Skeletal muscle cell (primary cell): ENCODE measurements around the gene SKA2.
A peak's percentile ranks its signal among the peaks of the same experiment; 100 is the strongest.
"Not testable (repeated sequence)": the region's sequence is repeated elsewhere in the genome, so short reads cannot be mapped to it uniquely, and the experiment has no call there.

Source experiments
- DNase-seq: peaks from one replicate; pipeline ENCODE4 v3.0.0-alpha.2; 2010; ENCODE audit warnings: low read depth
- H3K4me3 ChIP-seq: 2 replicates; pipeline ENCODE4 v1.5.1; 2011; ENCODE audit warnings: low read depth, mild to moderate bottlenecking, control low read depth, low read length, moderate library complexity

SKA2 gene

DNA sequence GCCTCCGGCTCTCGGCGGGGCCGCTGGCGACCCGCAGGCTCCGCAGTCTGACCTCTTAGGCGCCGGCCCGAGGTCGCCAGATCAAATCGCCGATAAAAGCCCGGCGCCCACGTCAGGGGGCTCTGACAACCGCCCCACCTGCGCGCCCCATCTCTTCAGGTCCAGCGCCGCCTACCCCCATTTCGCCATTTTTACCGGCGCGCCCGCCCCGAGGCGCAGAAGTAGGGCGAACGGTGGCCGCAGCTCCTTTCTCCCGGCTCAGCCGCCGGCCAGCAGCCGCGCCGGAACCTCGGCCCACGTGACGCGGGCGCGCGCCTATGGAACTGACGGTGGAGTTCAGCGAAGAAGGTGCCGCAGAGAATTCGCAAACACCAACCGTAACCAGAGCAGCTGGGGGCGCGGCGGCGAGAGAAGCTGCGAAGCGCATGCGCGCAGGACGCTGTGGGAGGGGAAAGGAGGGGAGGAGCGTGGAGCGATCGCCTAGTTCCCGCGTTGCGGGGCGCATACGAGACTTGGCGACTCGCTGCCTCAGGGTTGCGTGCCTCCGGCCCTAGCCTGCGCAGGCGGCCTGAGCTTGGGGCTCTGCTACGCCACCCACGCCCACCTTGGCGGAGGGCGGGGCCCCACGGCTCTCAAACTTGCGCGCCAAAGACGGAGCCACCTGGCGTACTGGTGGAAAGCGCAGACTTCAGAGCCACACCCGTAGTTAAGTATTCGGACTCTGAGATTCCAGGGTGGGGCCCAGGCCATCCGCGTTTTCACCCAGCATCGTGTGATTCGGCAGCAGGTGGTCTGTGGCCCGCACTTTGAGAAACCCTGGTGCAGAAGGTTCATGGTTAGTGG lies 48.3 kb downstream of the SKA2 start, which contains the start of gene TRIM37:
TSS of gene TRIM37 (minus strand) at position 418 of the 843 bp plus-strand sequence. CDS start 419 bp downstream, outside the sequence.
- DNase-seq, result peak; percentile 95
- H3K4me3 ChIP-seq, result peak within 1 kb of the TSS; percentile 90

DNA sequence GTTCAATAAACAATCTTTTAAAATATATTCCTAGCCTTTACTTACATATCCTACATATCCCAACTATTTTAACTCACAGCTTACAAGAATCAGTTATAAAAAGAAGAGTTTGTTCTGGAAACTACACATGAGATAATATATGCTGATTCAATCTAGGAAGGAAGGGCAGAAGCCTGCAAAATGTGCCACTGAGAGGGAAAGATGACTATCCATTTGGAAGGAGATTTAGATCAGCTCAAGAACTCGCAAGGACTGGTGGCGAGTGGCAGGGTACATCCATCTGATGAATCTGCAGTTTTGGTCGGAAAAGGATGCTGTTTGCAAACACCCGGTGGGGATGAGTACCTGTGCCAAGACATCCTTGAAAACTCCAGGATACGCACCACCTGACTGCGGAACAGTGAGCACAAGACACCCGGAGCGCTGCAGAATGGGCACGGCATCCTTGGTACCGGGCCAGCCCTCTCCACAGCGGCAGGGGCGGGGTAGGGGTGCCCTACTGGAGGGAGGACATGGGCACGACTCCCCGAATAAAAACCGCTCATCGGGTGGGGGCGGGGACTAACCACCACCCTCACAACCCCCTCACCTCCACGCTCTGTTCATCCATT lies 49.0 kb downstream of the SKA2 start:
- H3K4me3 ChIP-seq, result peak overlapping the region; percentile 90
- DNase-seq, result no peak

DNA sequence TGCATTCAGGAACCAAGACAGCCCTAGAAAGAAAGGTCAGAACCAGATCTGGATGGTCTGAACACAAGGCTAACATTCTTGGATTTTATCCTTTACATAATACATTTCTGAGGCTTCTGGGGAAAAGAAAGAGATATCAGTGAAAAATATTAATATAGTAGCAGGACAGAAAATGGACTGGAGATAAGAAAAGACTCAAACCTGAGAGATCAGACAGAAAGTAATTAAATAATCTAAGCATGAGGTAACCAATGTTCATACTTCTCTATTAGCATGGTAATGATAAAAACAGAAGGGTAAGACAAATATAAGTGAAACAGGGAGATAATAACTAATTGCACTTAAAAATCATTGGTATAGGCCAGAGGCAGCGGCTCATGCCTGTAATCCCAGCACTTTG lies 53.8 kb downstream of the SKA2 start:
- DNase-seq, result no peak
- no peak overlapping the region for H3K4me3 ChIP-seq

DNA sequence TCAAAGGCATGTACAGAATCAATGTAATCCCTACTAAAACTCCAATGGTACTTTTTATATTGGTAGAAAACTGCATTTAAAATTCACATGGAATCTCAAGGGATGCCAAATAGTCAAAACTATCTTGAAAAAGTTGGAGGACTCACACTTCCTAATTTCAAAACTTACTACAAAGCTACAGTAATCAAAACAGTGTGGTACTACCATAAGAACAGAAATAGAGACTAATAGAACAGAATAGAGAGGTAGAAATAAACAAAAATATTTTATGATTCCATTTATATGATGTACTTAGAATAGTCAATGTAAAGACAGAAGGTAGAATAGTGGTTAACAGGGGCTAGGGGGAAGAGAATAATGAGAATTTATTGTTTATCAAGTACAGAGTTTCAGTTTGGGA lies 57.1 kb downstream of the SKA2 start:
- DNase-seq, result no peak
- no peak overlapping the region for H3K4me3 ChIP-seq

DNA sequence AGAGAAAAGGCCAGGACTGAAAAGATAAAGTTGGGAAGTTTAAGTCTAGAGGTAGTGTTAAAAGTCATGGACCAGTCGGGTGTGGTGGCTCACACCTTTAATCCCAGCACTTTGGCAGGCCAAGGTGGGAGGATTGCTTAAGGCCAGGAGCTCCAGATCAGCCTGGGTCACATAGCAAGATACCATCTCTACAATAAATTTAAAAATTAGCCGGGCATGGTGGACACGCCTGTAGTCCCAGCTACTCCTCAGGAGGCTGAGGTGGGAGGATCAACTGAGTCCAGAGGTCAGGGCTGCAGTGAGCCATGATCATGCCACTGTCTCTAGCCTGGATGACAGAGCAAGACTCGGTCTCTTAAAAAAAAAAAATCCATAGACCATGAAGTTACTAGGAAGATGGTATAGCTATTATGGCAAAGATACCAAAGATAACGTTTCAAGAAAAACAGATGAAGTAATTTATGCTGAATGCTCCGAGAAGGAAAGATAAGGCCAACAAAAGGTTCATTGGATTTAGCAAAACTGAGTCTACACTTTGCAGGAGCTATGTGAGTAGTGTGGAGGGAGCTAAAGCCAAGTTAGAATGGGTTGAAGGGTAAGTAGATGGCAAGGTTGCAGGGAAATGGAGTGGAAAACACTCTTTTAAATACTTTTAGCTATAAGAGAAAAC lies 60.0 kb downstream of the SKA2 start:
- H3K4me3 ChIP-seq, result no peak overlapping the region
- DNase-seq, result no peak

DNA sequence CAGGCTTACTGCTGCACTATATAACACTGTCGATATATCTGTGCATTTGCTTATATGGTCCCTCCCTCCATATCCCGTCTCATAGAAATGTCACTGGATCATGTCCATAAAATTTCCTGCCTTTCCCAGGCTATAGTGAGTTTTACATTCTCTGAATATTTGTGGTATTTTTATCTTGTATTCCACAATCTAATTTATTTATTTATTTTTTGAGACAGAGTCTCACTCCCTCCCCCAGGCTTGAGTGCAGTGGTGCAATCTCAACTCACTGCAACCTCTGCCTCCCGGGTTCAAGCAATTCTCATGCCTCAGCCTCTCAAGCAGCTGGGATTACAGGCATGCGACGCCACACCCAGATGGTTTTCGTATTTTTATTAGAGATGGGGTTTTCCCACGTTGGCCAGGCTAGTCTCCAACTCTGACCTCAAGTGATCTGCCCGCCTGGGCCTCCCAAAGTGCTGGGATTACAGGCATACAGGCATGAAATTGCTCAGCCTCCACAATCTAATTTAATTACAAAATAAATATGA lies 61.2 kb downstream of the SKA2 start:
- peak overlapping the region; percentile 7 for H3K4me3 ChIP-seq
- DNase-seq, result peak; percentile 86

DNA sequence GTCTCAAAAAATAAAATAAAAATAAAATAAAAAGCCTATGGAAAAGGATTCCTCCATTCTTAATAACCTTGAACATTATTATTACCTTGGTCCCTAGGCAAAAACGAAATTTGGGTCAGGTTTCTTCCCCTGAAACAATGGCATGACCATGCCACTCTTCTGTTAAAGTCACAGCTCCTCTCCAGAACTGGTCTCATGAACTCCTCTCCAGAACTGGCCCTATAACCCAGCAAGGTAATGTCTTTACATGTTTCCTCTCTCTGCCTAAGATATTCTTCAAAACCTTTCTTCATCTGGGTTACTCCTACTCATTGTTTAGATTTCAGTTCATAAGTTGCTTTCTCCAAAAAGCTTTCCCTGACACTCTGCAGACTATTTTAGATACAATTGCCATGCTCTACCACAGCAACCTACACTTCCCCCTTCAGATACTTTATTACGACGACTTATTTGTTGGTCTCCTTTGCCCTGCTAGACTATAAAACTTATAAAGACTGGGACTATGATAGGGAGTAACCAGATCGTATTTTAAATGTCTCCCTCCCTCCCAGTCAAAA lies 61.8 kb downstream of the SKA2 start:
- H3K4me3 ChIP-seq, result peak overlapping the region; percentile 7
- DNase-seq, result no peak

DNA sequence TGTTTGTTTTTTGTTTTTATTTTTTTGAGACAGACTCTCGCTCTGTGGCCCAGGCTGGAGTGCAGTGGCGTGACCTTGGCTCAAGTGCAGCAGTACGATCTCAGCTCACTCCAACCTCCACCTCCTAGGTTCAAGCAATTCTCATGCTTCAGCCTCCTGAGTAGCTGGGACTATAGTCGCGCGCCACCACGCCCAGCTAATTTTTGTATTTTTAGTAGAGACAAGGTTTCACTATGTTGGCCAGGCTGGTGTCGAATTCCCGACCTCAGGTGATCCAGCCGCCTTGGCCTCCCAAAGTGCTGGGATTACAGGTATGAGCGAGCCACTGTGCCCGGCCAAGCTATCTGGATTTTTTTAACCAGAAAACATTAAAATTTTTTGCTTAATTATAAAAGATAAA lies 64.4 kb downstream of the SKA2 start:
- DNase-seq, H3K4me3 ChIP-seq: not testable (repeated sequence)

DNA sequence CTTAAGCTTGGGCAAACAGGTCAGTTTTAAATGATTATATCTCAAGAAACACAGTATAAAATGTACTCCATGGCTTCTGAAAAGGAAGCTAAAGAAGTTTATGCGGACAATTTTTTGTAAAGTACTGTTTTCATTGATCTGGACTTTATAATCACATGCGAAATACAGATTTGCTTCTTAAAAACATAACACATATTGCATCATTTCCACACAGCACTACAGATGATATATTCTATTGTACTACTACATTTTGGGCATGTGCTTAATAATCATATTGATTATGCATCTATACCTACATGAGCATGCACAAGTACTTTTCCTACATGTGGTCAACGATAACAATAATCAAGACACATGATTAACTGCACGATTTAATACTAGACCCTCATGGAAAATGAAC lies 70.8 kb downstream of the SKA2 start:
- H3K4me3 ChIP-seq, result no peak overlapping the region
- no peak for DNase-seq

DNA sequence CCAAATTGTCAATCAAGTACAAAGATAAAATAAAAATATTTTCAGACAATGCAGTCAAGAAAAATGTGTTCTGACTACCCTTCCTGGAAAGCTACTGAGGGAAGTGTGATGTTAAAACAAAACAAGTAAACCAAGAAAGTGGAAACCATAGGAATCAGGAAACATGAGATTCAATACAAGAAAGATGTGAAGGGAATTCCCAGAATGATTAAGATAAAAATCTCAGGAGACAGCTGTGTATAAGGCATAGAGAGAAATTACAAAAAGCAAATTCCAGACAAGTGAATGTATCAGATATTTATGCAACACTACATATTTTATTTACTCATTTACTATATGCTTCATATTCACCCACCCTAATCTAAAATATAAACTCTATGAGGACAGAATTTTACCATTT lies 80.5 kb downstream of the SKA2 start:
- no peak for DNase-seq
- H3K4me3 ChIP-seq, result no peak overlapping the region

DNA sequence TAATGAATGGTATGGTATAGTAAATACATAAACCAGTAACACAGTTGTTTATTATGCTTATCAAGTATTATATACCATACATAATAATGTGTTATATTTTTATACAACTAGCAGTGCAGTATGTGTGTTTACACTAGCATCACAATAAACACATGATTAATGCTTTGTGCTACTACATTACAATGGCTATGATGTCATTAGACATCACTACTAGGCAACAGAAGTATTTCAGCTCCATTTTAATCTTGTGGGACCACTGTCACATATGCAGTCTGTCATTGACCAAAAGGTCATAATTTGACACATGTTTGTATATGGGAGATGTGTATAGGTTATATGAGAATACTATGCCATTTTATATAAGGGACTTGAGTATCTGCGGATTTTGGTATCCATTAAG lies 81.0 kb downstream of the SKA2 start:
- DNase-seq, result no peak
- H3K4me3 ChIP-seq, result no peak overlapping the region

DNA sequence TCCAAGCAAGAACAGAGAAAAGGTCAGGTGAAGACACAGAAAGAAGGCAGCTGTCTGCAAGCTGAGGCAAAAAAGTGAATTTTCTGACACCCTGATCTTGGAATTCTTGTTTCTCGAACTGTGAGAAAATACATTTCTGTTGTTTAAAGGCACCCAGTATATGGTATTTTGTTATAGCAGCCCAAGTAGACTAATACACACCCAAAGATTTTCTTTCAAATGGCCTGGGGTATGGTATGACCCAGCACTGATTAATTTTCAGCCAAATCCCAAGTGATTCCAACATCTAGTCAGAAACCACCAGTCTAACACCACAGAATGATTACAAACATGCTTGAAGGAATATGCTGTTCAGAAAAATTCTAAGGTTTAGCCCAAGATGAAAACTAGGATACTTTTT lies 85.1 kb downstream of the SKA2 start:
- no peak overlapping the region for H3K4me3 ChIP-seq
- no peak for DNase-seq

DNA sequence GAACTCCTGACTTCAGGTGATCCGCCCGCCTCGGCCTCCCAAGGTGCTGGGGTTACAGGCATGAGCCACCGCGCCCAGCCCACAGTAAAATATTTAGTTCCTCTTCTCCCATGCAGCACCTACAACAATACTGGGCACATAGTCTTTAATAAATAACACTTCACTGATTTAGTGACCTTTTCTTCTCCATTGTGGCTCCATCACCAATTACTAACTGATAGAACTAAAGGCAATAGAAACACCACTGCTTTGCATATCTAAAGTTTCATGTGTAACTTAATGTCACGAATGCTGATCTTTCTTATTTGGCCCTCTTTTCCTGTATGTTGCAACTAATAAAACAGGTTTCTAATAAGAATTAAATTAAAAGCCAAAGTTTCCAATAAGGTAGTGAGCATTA lies 87.2 kb downstream of the SKA2 start:
- no peak overlapping the region for H3K4me3 ChIP-seq
- no peak for DNase-seq

DNA sequence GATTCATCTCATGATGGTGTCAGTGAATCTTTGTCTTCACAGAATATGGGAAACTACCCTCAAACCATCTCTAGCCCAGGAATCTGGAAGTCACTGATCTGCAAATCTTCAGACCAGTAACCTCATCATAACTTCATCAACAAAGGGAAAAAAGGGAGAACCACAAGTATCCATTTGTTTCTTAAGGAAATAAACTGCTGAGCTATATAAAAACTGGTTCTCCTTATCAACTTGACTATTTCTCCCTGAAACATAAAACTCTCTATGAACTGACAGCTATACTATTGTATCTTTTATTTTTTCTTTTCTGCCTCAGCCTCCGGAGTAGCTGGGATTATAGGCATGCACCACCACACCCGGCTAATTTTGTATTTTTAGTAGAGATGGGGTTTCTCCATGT lies 87.6 kb downstream of the SKA2 start:
- no peak overlapping the region for H3K4me3 ChIP-seq
- no peak for DNase-seq

DNA sequence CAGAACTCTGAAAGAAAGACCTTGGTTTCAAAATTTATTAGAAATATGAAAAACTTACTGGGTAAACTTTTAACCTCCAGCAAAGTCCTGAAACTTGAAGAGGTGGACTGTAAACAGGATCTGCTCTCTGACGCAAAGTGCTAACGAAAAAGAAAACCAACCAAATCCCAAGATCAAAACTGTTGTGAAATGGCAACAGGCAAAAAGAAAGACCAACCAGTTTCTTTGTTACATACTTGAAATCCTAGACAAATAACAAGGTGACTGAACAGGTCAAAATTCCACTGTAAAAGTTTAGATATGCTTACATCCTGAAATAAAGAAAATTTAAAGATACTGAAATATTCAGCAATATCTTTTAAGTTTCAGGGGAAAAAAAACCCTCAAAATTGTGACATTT lies 92.5 kb downstream of the SKA2 start:
- DNase-seq, result no peak

More for the DNA sequence above, 92.5 kb downstream of the SKA2 start:
- H3K4me3 ChIP-seq, result no peak overlapping the region
